ENCODE data around the gene RPL3. TPM values are rescaled to one million over a fixed set of nuclear protein-coding genes. Genes with fewer than 3 reads are reported as not detected.

The RPL3 gene
- total RNA-seq, 1 experiment from 2014 or later, result 755 TPM

GRCh38 chr22:39263626-39264348 is 55.6 kb downstream of the RPL3 start:
- DNase-seq (ENCODE audit: low read depth), result no peak

Other genes with a start within 250 kb of the RPL3 start
- gene APOBEC3G, start 242.3 kb downstream of the RPL3 start, total RNA-seq (2014; rRNA removed; shearing (Covaris generic)), result 23.4 and 30.1 TPM in 2 replicates
- 1.7 TPM in 1 of 2 replicates, not detected in the other for gene APOBEC3H, start 222.4 kb downstream of the RPL3 start, total RNA-seq (2014; rRNA removed; shearing (Covaris generic))
- 0.76 and 3.0 TPM in 2 replicates for gene CBX7, start 166.9 kb downstream of the RPL3 start, total RNA-seq (2014; rRNA removed; shearing (Covaris generic))
- 4.5 and 7.2 TPM in 2 replicates for gene PDGFB, start 74.6 kb downstream of the RPL3 start, total RNA-seq (2014; rRNA removed; shearing (Covaris generic))
- 13.6 and 14.9 TPM in 2 replicates for gene SYNGR1, start 30.4 kb upstream of the RPL3 start, total RNA-seq (2014; rRNA removed; shearing (Covaris generic))
- 9.0 and 16.1 TPM in 2 replicates for gene TAB1, start 80.2 kb upstream of the RPL3 start, total RNA-seq (2014; rRNA removed; shearing (Covaris generic))
- not detected in 2 replicates for gene MGAT3, start 137.4 kb upstream of the RPL3 start, total RNA-seq (2014; rRNA removed; shearing (Covaris generic))
- 11.9 and 17.8 TPM in 2 replicates for gene MIEF1, start 182.7 kb upstream of the RPL3 start, total RNA-seq (2014; rRNA removed; shearing (Covaris generic))
- 144 and 168 TPM in 2 replicates for gene ATF4, start 200.9 kb upstream of the RPL3 start, total RNA-seq (2014; rRNA removed; shearing (Covaris generic))
- 60.0 and 77.0 TPM in 2 replicates for gene RPS19BP1, start 213.1 kb upstream of the RPL3 start, total RNA-seq (2014; rRNA removed; shearing (Covaris generic))